DND-41 (cell line): Measurements from ENCODE around the gene OR2AG1.

Source experiments
- CTCF ChIP-seq: IDR thresholded peaks from 2 replicates; pipeline ENCODE4 v1.5.1; 2012; ENCODE audit warnings: borderline replicate concordance, low read length, moderate library complexity, mild to moderate bottlenecking; ENCODE audit not compliant: poor library complexity, severe bottlenecking; ENCODE audit errors: extremely low read depth
- EZH2 ChIP-seq: IDR thresholded peaks from 3 replicates; pipeline ENCODE4 v1.6.1; 2012; ENCODE audit warnings: borderline replicate concordance, low read depth, mild to moderate bottlenecking, moderate library complexity, low read length, inconsistent platforms; ENCODE audit not compliant: severe bottlenecking

DNA sequence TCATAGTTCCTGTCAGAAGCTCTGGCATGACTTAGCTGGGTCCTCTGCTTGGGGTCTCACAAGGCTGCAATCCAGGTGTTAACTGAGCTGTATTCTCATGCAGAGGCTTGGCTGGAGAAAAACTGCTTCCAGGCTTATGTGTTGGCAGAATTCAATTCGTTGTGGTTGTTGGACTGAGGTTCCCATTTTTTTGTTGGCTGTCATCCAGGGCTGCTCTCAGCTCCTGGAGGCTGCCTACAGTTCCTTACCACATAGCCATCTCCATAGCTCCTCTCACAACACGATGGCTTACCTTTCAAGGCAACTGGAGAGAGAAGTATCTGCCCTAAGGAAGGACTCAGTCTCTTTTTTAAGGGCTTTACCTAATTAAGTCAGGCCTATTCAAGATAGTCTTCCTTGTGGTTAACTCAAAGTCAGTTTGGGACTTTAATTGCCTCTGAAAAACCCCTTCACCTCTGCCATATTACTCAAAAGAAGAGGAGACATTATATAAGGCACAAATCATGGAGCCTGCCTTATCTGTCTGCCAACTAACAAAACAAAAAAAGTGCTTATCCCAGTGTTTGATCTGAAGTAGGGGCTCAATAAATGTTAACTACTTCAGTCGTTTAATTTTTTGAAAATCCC, 46.2 kb upstream of the OR2AG1 start:
- TF ChIP-seq CTCF = no peak
- TF ChIP-seq EZH2 = no peak
